ENCODE data around the gene KRTAP6-1.

KRTAP6-1 gene

DNA sequence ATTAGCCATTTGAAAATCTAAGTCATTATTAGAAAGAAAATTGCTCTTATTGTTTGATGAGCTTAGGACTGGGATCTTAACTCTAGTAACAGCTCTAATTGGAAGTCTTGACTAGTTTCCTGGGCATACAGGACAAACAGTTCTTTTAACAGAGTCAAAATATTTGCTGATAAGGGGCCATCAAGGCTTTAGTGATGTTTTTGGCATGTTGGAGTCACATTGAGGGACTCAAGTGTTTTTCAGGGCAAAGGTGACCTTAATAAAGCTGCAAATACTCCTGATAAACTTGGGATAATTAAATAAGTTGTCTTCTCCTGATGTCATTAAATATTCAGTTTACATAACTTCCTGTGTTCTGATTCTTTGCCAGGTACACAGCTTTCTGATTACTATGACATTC, 46.1 kb downstream of the KRTAP6-1 start:
- no peak for DNase-seq

DNA sequence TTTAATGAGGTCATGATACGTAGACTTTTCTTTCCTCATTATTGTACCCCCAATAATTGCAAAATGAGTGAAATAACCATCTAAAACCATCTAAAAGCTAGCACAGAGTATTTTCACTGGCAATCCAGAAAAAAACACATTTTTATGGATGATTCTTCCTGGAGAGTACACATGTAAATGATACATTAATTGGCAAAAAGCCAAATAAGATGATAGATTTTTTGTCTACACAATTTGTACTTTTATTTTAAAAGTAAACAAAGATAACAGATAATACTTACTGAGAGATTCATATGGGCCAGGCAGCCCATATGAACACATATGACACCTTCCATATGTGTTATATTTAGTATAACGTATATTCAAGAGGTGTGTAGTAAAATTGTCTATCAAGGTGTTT, 50.1 kb downstream of the KRTAP6-1 start:
- DNase-seq: no peak

Measured in NCI-H226 (cell line).